ENCODE measurements around the gene TDO2.
"Not testable (repeated sequence)": the region's sequence is repeated elsewhere in the genome, so short reads cannot be mapped to it uniquely, and the experiment has no call there.

Gene TDO2

GRCh38 chr4:155908187-155909139 lies 5.0 kb downstream of the TDO2 start:
- no peak for DNase-seq

DNA sequence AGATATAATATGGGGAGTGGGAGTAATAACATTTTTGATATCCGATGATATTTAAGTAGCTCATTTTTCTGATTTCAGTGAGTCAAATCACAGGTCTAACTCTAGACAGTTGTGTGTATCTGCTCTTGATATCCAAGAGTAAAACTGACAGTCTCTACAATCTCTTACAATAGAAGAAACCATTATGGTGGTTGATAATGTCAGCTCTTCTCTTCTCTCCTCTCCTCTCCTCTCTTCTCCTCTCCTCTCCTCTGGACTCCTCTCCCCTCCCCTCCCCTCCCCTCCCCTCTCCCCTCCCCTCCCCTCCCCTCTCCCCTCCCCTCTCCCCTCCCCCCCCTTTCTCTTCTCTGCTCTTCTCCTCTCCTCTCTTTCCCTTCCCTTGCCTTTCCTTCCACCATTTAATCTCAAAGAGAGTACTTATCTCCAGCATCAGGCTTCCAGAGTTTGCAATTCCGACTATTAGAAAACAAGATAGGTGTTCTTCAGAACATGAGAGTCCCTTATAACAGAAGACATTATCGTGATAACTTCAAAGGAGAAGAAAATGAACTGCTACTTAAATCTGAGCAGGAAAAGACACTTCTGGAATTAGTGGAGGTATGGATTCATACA lies 6.2 kb downstream of the TDO2 start:
- DNase-seq, result no peak

DNA sequence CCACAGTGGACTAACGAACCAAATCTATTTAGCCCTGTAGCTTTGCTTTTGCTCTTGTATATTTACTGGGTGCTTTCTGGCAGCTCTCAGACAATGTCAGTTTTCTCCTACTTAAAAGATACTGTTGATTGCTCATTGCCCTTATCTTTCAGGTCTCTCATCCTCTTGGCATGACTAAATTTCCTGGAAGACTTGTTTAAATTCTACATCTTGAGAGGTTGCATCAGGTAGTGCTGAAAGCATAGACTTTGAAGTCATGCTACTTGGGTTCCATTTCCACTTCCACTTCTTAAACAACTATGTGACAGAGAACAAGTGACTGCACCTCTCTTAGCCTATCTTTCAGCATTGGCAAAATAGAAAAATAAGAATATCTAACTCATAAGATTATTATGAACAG lies 8.4 kb downstream of the TDO2 start:
- DNase-seq, result no peak

- DNase-seq, result no peak
These were observed 11.3 kb downstream of the TDO2 start for GRCh38 chr4:155914782-155915181.

- DNase-seq, result no peak
These were observed 18.1 kb downstream of the TDO2 start for GRCh38 chr4:155921597-155921996.

- no peak for DNase-seq
These were observed 21.1 kb downstream of the TDO2 start for GRCh38 chr4:155924637-155925036.

DNA sequence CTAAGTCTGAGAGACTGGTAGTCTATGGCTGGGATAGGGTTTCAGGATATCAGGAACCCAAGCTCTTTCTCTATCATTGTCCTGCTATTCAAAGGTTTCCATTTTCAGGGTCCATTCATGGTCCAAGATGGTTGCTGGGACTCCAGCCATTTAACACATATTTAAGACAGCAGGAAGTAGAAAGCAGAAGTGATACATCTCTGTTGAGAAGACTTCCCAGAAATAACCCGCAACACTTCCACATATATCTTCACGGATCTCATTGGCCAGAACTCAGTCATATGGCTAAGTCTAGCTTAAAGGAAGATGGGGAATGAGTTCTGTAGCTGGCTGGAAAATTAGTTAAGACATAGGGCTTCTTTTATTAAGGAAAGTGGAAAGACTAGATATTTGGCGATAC lies 26.3 kb downstream of the TDO2 start:
- DNase-seq, result no peak

- DNase-seq, result no peak
These were observed 26.8 kb downstream of the TDO2 start for GRCh38 chr4:155930330-155930729.

GRCh38 chr4:155931634-155932033 lies 28.1 kb downstream of the TDO2 start:
- DNase-seq, result no peak

DNA sequence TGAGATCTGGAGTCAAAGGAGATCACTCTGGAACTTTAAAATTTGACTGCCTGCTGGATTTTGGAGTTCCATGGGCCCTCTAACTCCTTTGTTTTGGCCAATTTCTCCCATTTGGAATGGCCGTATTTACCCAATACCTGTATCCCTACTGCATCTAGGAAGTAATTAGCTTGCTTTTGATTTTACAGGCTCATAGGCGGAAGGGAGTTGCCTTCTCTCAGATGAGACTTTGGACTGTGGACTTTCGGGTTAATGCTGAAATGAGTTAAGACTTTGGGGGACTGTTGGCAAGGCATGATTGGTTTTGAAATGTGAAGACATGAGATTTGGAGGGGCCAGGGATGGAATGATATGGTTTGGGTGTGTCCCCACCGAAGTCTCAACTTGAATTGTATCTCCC lies 31.1 kb downstream of the TDO2 start:
- DNase-seq, result not testable (repeated sequence)

GRCh38 chr4:155935389-155935986 lies 32.0 kb downstream of the TDO2 start:
- DNase-seq, result no peak

DNA sequence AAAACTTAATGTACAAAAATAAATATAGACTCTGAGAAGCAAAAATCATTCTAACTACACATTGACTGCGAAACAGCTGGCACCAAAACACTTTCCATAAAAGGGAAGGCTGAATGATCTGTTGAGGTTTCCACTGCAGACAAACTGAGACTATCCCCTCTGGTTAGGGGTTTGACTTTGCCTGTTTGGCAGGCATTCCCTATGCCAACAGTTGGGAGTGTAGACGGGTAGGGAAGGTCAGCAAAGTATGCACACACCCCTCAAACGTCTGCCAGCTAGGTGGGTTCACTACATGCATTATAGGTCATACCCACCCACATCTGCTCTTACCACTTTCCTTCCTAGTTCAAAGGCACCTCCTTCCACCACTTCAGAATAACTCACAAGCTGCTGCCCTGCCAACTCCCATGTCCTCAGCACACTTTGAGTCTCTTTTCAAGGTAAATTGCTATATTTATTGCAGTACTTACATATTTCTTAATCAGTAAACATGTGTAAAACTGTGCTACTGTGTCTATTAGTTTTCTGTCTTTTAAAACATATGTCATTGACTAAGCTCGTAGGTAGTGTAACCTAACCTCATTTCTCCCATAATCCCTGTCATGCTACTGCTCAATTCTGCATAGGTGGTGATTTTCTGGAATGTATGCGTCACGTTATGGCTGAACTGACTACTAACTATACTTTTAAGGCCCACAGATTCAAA lies 37.7 kb downstream of the TDO2 start:
- no peak for DNase-seq

DNA sequence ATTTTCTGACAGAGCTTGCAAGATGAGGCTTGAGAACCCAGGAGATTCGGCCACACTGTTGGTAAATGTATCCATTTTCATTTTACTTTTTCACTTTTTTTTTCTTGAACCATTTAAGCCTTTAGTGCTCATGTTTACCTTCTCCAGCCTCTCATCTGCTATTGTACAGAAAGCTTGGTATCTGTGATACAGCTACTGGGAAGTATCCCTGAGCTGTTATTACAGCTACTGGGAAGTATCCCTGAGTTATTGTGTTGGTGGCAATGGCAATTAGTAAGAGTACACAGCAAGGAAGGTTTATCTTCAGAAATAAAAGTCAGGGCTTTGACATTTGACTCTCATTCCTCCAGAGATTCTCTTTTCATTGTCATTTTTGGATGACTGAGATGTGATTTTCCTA lies 38.3 kb downstream of the TDO2 start:
- no peak for DNase-seq

GRCh38 chr4:155943605-155944291 lies 40.3 kb downstream of the TDO2 start:
- no peak for DNase-seq

GRCh38 chr4:155944516-155944915 lies 41.0 kb downstream of the TDO2 start:
- DNase-seq, result no peak

- DNase-seq, result no peak
These were observed 43.0 kb downstream of the TDO2 start for GRCh38 chr4:155946486-155946885.

DNA sequence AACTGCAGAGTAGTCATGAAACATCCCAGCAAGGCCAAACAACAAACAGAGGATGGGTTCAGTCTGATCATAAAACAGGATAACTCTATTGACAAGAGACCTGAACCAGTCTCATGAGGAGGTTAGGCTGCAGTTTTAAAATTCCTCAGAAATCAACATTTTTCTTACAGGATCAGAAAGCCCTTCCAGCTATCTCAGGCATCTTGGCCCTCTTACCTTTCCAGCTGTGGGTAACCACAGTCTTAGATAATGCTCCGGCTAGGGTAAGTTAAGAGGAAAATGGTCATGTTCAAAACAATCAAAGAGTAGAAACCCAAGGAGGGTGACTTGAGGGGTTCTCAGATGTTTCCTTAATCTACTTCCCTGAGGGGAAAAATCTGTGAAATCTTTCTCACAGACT lies 45.0 kb downstream of the TDO2 start:
- no peak for DNase-seq

GRCh38 chr4:155950461-155950860 lies 47.0 kb downstream of the TDO2 start:
- peak; percentile 68 for DNase-seq

DNA sequence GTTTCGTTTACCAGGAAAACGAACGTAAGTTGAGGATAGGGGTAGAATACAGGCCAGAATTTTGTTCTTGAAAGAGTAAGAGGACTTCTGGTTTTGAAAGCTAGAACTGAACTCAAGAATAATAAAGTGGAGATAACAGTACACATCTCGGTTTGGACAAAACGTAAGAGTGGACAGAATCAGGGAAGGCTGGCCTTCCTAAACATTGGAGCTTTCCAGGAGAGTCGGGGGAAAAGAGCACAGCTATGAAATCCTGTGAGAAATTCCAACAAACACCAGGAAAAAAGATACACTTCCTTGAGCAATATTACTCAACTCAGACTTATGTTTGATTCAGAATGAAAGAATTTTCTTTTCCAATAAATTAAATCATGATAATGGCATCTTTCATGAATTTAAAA lies 49.0 kb downstream of the TDO2 start:
- DNase-seq, result no peak

DNA sequence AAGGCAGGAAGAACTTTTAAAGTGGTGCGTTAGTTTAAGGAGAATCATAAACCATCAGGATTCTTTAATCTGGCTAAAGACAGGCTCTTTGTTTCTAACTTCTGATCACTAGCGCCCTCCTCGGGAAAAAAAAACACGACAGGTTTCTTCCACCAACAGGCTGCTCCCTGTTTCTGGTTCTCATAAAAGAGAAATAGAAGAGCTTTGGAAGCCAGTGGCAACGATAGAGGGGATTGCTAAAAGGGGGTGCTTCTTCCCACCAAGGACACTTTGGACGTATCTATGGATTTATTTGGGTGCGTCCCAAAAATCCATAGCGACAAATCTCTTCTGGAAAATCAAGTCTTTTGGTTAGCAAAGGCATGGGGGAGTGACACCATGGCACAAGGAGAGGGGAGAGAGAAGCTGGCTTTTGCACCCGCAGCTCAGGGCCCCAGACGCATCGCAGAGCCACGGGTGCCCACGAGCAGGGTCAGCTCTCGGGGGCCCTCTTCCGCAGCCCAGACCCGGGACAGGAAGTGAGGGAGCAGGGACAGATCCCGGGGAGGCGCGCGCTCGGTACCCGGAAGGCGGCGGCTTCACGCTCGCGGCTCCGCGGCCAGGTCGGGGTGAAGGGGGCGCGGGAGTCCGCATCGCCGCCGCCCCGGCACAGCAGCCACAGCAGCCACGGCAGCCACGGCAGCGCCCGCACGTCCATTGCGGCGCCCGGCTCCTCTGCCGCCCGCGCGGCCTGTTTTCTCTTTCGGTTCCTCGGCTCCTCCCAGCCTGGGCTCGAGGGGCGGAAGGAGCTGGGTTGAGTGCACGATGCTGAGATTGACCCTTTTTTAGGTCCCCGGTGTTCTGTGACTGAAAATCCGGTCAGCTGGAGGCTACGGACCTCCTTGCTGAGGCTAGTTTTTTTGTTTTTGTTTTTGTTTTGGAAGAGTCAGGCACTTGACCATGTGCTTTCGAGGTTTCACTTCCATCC lies 49.9 kb downstream of the TDO2 start, which contains the start of gene CTSO:
TSS of gene CTSO (minus strand) at position 716 of the 967 bp plus-strand sequence. CDS start at position 697, 19 bp downstream.
- peak; percentile 62 for DNase-seq

DNA sequence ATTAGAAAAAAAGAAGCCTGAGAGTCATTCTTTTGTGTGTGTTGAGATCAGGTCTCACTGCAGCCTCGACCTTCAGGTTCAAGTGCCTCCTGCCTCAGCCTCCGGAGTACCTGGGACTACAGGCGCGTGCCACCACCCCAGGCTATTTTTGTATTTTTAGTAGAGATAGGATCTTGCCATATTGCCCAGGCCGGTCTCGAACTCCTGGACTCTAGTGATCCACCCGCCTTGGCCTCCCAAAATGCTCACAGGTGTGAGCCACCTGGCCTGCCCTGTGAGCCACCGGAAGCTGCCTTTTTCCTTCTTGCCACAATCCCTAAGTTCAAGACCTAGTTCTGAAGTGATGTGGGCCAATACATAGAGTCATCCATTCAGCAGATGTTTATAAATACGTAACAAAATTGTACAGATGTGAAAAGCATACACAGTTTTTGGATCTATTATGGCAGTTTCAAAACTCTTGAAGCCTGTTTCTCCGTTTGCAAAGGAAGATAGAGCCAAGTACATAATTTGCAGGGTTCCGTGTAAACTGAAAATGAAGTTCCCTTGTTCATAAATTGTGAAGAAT lies 50.7 kb downstream of the TDO2 start:
- DNase-seq, result no peak
